ENCODE results near the gene GK.
A peak's percentile ranks its signal among the peaks of the same experiment; 100 is the strongest.
"Not testable (repeated sequence)": the region's sequence is repeated elsewhere in the genome, so short reads cannot be mapped to it uniquely, and the experiment has no call there.

Gene GK

GRCh38 chrX:30653415-30654131 lies at the start of gene GK:
Gene GK, plus strand, starts transcription at chrX:30653423. Its CDS starts 115 bp downstream, at chrX:30653538.
- DNase-seq, result peak in 29 of 56 donors; percentile 5 to 45 (median 21)

- no peak for DNase-seq
These were observed 46.1 kb upstream of the GK start for GRCh38 chrX:30607155-30607554.

GRCh38 chrX:30610026-30610425 lies 43.2 kb upstream of the GK start:
- DNase-seq, result no peak

GRCh38 chrX:30612250-30612655 lies 41.0 kb upstream of the GK start:
- DNase-seq, result no peak

- no peak for DNase-seq
These were observed 39.5 kb upstream of the GK start for GRCh38 chrX:30613721-30614120.

GRCh38 chrX:30615229-30615628 lies 38.0 kb upstream of the GK start:
- no peak for DNase-seq

GRCh38 chrX:30618160-30618765 lies 35.0 kb upstream of the GK start:
- no peak for DNase-seq

- DNase-seq, result no peak
These were observed 33.1 kb upstream of the GK start for GRCh38 chrX:30620125-30620524.

- DNase-seq, result peak in 6 of 56 donors; percentile 0 to 38 (median 4)
These were observed 32.1 kb upstream of the GK start for GRCh38 chrX:30620980-30621618.

GRCh38 chrX:30622361-30622760 lies 30.9 kb upstream of the GK start:
- DNase-seq, result no peak

GRCh38 chrX:30626402-30626801 lies 26.8 kb upstream of the GK start:
- no peak for DNase-seq

- DNase-seq, result peak in 1 of 56 donors; percentile 0
These were observed 25.2 kb upstream of the GK start for GRCh38 chrX:30627818-30628652.

GRCh38 chrX:30634070-30634469 lies 19.2 kb upstream of the GK start:
- DNase-seq, result not testable (repeated sequence)

- no peak for DNase-seq
These were observed 17.6 kb upstream of the GK start for GRCh38 chrX:30635630-30636029.

GRCh38 chrX:30637874-30638815 lies 15.1 kb upstream of the GK start:
- no peak for DNase-seq

GRCh38 chrX:30639702-30640101 lies 13.5 kb upstream of the GK start:
- not testable (repeated sequence) for DNase-seq

GRCh38 chrX:30642642-30643041 lies 10.6 kb upstream of the GK start:
- no peak for DNase-seq

- DNase-seq, result no peak
These were observed 9.9 kb upstream of the GK start for GRCh38 chrX:30643313-30643821.

- DNase-seq, result no peak
These were observed 3.4 kb upstream of the GK start for GRCh38 chrX:30649859-30650258.
